ENCODE results near the gene GABARAP. TPM values are rescaled to one million over a fixed set of nuclear protein-coding genes. Genes with fewer than 3 reads are reported as not detected.

Gene GABARAP
- total and polyA plus RNA-seq, 2 experiments from 2014 or later: 327 to 1,031 TPM

DNA sequence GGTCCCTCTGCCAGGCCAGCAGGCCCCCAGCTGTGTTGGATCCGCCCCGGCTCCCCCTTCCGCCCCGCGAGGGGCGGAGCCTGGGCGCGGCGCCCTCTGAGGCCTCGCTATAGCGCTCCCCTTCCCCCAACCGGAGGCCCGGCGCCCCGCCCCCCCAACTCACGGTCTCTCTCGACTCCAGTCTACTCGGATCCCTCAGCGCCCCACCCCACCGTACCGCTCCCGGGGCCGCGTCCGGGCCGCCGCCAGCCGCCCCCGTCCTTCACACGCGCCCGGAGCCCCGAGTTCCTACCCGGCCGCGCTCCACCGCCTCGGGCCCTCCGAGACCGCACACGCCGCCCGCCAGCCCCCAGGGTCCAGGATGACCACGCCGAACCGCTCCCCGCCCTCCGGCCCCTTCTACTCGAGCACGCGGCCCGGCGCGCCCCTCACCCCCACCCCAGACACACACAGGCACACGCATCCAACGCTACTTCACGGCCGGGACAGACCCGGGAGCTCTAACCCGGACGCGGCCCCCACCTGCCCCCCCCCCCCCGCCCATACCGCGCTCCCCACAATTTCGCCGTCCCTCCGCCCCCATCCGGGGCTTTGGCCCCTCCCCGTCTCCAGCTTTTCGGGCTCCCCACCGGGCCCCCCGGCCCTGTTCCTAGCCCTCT lies 4.4 kb downstream of the GABARAP start:
- H2AFZ ChIP-seq: no peak overlapping the region
- peak; percentile 92 for DNase-seq (ENCODE audit: low spot score)
- no peaks in the 10 kb centered on the region for H3K9me3 ChIP-seq (ENCODE audit: low read depth)
- H3K4me1 ChIP-seq (ENCODE audit: insufficient read depth): peaks cover 27% of the 10 kb centered on the region
- H3K4me2 ChIP-seq: peak overlapping the region; percentile 92
- H3K27ac ChIP-seq: peak overlapping the region; percentile 98
- peaks cover 75% of the 10 kb centered on the region for H3K79me2 ChIP-seq
- H3K9me2 ChIP-seq (replicated peaks; ENCODE audit: insufficient read depth): no peaks in the 10 kb centered on the region
- TF ChIP-seq, protein P1, sequence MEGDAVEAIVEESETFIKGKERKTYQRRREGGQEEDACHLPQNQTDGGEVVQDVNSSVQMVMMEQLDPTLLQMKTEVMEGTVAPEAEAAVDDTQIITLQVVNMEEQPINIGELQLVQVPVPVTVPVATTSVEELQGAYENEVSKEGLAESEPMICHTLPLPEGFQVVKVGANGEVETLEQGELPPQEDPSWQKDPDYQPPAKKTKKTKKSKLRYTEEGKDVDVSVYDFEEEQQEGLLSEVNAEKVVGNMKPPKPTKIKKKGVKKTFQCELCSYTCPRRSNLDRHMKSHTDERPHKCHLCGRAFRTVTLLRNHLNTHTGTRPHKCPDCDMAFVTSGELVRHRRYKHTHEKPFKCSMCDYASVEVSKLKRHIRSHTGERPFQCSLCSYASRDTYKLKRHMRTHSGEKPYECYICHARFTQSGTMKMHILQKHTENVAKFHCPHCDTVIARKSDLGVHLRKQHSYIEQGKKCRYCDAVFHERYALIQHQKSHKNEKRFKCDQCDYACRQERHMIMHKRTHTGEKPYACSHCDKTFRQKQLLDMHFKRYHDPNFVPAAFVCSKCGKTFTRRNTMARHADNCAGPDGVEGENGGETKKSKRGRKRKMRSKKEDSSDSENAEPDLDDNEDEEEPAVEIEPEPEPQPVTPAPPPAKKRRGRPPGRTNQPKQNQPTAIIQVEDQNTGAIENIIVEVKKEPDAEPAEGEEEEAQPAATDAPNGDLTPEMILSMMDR (IDR thresholded peaks at IDR 0.05; ENCODE audit: poor library complexity): no peak
- no peak for TF ChIP-seq EZH2phosphoT487 (IDR thresholded peaks at IDR 0.05; ENCODE audit: low read depth, severe bottlenecking, unreplicated experiment)
- TF ChIP-seq EZH2 (IDR thresholded peaks at IDR 0.05; ENCODE audit: borderline replicate concordance): no peak
- peak overlapping the region; percentile 65 for H3K4me3 ChIP-seq
- H3K27me3 ChIP-seq: no peaks in the 10 kb centered on the region
- no CpG with 5 or more reads among the region's 73 CpGs for WGBS (ENCODE audit: low lambda C conversion rate, missing lambda C conversion rate)
- no peaks in the 10 kb centered on the region for H3K36me3 ChIP-seq (replicated peaks; ENCODE audit: insufficient read depth, low read depth)
- peaks cover 3% of the 10 kb centered on the region for H4K20me1 ChIP-seq (ENCODE audit: insufficient read depth, poor library complexity, severe bottlenecking)

DNA sequence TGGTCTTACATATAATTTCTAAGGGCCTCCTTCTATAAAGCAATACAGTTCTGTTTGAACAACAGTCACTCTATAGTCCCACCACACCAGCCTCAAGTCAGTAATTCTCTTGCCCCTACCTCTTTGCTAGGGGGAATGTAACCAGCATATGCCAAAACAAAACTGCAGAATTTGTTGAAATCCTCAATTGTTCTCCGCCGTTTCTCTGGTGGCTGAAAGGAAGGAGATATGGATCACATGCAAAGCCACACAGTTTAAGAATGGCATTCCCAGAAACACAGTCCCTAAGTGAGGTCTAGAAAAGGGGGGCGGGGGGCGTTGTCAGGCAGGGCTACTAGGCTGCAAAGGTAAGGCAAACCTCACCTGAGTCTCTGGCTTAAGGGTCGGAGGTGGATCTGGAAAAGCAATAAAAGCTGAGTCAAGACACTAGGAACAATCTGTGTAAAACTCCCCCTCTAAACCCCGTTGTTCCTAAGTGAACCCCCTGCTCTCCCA lies 4.9 kb downstream of the GABARAP start:
- Histone ChIP-seq H3K9me3 (ENCODE audit: low read depth) (no peaks in the 10 kb centered on the region), H2AFZ (no peak overlapping the region), H3K79me2 (peaks cover 81% of the 10 kb centered on the region), H3K27ac (peak overlapping the region; percentile 98), H3K4me3 (peak overlapping the region; percentile 65), H4K20me1 (ENCODE audit: insufficient read depth, poor library complexity, severe bottlenecking) (peaks cover 8% of the 10 kb centered on the region), H3K4me1 (ENCODE audit: insufficient read depth) (peaks cover 31% of the 10 kb centered on the region), H3K36me3 (replicated peaks; ENCODE audit: insufficient read depth, low read depth) (no peaks in the 10 kb centered on the region), H3K9me2 (replicated peaks; ENCODE audit: insufficient read depth) (no peaks in the 10 kb centered on the region), H3K27me3 (no peaks in the 10 kb centered on the region), H3K4me2 (peak overlapping the region; percentile 92)
- TF ChIP-seq, protein P1 (IDR thresholded peaks at IDR 0.05; ENCODE audit: poor library complexity): no peak
- TF ChIP-seq EZH2phosphoT487 (IDR thresholded peaks at IDR 0.05; ENCODE audit: low read depth, severe bottlenecking, unreplicated experiment) (no peak), EZH2 (IDR thresholded peaks at IDR 0.05; ENCODE audit: borderline replicate concordance) (no peak)
- no peak for DNase-seq (ENCODE audit: low spot score)
- WGBS (ENCODE audit: low lambda C conversion rate, missing lambda C conversion rate): 39% methylated on average over 6 of the region's 6 CpGs

DNA sequence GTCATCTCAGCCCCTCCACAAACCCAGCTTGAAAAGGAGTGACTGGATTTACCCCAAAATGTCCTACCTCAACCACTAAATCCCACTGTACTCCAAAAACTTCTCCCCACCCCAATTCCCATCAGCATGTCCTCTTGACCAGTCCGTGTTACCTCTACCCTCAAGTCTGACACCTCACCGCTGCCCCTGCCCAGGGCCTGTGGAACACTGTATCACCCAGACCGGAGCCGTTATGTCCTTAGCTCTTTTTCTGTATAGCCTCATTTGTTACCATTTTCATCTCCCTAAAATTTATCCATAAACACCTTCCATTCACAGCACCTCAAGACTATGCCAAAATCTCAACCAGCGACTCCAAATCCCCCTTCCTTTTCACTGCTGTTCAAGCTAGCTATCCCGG lies 5.4 kb downstream of the GABARAP start:
- H2AFZ ChIP-seq: no peak overlapping the region
- H3K9me3 ChIP-seq (ENCODE audit: low read depth): no peaks in the 10 kb centered on the region
- no peaks in the 10 kb centered on the region for H3K36me3 ChIP-seq (replicated peaks; ENCODE audit: insufficient read depth, low read depth)
- no peak overlapping the region for H3K4me3 ChIP-seq
- TF ChIP-seq EZH2 (IDR thresholded peaks at IDR 0.05; ENCODE audit: borderline replicate concordance): no peak
- TF ChIP-seq EZH2phosphoT487 (IDR thresholded peaks at IDR 0.05; ENCODE audit: low read depth, severe bottlenecking, unreplicated experiment): no peak
- TF ChIP-seq, protein P1 (IDR thresholded peaks at IDR 0.05; ENCODE audit: poor library complexity): no peak
- H3K4me2 ChIP-seq: peak overlapping the region; percentile 92
- peaks cover 13% of the 10 kb centered on the region for H4K20me1 ChIP-seq (ENCODE audit: insufficient read depth, poor library complexity, severe bottlenecking)
- no peaks in the 10 kb centered on the region for H3K9me2 ChIP-seq (replicated peaks; ENCODE audit: insufficient read depth)
- no peaks in the 10 kb centered on the region for H3K27me3 ChIP-seq
- H3K79me2 ChIP-seq: peaks cover 84% of the 10 kb centered on the region
- DNase-seq (ENCODE audit: low spot score): no peak
- peak overlapping the region; percentile 98 for H3K27ac ChIP-seq
- 86% methylated on average over 6 of the region's 6 CpGs for WGBS (ENCODE audit: low lambda C conversion rate, missing lambda C conversion rate)
- peaks cover 35% of the 10 kb centered on the region for H3K4me1 ChIP-seq (ENCODE audit: insufficient read depth)

Data from hepatocyte (in vitro differentiated cells).